ENCODE data around the gene SPAG16.
A peak's percentile ranks its signal among the peaks of the same experiment; 100 is the strongest.

The SPAG16 gene

DNA sequence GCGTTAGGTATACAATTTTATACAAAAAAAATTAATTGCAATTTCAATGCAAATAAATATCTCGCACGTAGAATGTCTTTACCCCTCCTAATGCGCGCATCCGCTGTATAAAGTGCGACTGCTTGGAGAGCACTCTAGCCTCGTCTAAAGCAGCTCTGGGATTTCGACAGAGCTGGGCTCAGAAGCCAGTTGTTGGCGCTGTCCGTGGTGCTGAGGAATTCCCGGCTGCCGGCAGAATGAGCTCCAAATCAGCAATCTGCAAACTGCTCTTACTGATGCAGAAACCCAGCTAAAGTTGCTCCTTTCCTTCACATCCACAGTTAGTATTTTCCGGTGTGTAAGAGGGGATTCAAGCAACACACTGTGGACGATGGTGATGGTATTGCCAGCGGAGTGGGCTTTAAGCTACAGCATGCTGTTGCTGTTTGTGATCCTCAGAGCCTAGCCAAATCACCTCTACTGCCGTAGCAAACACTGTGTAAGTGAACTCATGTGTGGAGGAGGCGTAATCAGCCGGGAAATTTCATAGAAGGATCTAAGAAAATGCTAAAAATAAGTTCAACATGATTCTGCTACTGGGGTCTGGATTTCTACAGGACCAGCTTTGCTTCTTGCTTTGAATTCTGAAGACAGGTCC lies 1126.8 kb downstream of the SPAG16 start, which contains the start of gene VWC2L:
VWC2L (plus strand) TSS at position 137 of the 637 bp plus-strand sequence. CDS start 3,140 bp downstream, outside the sequence.
- peak; percentile 81 for DNase-seq

DNA sequence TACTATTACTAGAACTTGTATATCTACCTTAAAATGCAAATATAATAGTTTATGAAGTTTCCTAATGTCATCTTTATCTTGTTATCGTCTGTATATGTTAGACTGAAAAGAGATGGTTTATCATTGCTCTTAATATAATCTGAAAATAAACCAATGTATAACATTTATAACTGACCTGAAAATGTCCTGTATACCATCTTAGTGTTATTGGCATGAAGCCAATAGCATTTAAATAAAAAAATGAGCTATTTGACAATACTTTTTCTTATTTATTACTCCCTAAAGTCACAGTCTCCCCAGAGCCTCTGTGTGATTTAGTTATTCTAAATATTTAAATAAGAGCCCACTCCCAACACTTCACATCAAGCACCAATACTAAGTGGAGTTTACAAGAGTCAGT lies 1128.4 kb downstream of the SPAG16 start:
- DNase-seq, result no peak

DNA sequence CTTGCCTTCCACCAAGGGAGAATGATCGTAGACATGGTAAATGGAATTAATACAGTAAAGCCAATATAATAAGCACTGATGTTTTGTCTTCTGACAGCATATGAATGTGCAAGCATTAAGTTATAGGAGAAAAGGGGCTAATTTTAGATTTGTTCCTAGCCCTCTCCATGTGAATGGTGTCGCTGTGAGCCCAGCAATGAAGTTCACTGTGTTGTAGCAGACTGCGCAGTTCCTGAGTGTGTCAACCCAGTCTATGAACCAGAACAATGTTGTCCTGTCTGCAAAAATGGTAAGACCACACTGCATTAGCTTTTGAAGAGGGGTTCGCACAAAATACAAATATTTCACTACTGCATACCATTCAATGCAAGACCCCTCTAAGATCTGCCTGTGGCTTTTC lies 1152.2 kb downstream of the SPAG16 start:
- no peak for DNase-seq

DNA sequence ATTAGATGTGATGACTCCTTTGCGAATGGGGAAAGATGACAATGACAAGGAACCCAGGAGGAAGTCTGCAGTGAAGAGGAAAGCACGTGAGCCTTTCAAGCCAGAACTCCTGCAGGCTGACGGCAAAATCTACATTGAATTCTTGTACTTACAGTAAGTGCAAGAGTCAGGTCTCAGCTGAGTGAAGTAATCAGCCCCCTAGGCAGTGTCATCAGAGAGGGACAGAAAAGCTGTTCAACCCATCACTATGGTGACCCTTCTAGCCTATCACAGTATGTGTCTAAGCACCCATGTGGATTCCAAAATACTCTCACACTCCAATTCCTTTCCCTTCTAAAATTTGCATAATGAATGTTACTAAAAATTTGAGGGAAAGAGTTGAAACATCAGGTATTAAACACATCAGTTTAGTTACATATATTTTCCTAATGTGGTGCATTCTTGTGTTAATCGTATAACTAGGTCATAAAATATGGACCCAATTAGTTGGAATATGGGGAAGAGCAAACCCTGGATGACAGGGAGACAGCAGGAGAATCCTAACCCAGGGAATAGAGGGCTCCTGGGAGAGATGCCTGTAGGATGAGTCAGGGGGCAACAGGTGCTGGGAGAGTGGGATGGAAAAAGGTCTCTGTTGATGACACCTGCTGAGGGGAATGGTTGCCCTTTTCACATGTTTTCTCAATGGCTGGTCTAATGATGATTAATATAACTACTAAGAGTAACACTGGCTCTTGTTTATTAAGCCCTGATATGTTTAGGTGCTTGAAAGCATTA lies 1166.0 kb downstream of the SPAG16 start:
- DNase-seq, result no peak

DNA sequence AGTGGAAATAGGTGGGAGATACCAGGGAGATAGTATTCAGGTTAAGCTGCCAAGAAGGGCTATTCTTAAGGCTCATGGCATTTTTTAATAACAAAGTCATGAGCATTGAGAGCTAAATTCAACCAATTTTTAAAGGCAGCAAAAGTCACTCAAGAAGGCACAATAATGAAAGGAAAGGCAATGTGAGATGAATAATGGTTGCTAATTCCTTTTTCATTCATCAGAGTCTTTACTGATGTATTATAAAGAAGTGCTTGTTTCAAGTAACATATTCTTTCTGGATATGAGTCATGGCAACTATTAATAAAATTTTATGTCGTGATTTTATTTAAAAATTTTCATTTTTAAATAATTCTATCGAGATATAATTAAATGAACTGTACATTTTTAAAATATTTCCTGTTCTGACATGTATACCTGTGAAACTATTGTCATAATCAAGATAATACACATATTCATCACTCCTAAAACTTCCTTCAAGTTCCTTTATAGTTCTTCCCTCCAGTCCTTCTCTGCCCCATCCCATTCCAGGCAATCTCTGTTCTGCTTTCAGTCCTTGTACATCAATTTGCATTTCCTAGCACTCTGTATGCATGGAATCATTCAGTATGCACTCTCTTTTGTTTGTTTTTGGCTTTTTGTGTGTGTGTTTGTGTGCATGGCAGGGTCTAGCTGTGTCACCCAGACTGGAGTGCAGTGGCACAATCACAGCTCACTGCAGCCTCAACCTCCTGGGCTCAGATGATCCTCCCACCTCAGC lies 1167.4 kb downstream of the SPAG16 start:
- no peak for DNase-seq

All from NCI-H2171 treated with DMSO at 0.1 percent for 48 hours (cell line).